GM21723 (cell line): ENCODE results near the gene GPC6.
"Not testable (repeated sequence)": the region's sequence is repeated elsewhere in the genome, so short reads cannot be mapped to it uniquely, and the experiment has no call there.

Experiments
- ATAC-seq: cut with Tn5 transposase; IDR thresholded peaks from one replicate; pipeline ENCODE4 v1.9.1; 2021; ENCODE audit warnings: mild to moderate bottlenecking, moderate library complexity; ENCODE audit not compliant: unreplicated experiment

GPC6 gene

DNA sequence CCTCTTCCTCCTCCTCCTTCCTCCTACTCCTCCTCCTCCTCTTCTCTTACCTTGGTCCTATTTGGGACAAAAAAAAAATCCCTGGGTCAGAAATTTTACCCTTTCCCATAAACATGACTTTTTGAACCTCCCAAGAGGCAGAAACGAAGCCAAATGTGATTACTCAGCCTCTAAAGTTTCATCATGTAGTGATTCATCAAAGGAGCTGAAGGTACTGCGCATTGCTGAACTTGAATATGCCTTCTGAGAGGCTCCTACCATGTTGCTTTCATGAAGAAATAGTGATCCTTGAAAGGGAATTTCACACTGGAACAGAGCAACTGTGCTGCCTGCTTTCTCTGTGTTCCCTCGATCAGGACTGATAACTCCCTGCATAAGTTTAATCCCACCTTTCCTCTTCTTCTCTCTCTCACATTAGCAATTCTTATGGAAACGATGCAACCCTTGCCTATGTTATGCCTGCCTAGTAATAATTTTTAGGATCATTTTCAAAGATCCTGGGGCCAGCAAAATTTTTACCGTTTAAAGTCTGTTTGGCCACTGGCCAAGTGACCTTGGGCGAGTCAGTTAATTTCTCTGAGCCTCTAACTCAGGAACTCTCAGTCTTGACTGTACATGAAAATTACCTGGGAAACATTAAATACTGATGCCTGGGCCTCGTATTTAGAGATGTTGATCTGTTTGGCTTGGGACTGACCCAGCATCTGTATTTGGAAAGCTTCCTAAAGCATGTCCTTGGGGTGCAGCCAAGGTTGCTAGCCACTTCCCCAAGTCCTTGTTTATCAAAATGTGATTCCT, 1103.3 kb downstream of the GPC6 start:
- ATAC-seq, result no peak

DNA sequence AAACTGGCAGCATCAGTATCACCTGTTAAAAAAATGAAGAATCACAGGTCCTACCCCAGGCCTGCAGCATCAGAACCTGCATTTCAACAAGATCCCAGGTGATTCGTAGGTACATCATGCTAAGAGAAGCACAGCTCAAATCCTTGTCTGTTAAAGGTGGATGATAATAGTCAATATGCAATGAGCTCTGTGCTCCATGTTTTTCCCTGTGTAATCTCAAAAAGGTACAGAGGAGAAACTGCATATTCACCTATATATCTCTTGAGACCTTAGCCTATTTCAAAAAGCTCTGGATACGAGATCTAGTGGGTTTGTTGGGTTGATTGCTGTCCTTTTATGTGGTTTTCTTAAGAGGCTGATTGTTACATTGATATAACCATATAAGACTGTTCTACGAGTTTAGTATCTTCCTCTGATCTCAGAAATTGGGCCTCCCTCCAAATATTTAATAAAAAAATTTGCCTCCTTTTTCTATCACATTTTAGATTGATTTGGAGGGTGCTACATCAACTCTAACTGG, 1104.0 kb downstream of the GPC6 start:
- no peak for ATAC-seq

DNA sequence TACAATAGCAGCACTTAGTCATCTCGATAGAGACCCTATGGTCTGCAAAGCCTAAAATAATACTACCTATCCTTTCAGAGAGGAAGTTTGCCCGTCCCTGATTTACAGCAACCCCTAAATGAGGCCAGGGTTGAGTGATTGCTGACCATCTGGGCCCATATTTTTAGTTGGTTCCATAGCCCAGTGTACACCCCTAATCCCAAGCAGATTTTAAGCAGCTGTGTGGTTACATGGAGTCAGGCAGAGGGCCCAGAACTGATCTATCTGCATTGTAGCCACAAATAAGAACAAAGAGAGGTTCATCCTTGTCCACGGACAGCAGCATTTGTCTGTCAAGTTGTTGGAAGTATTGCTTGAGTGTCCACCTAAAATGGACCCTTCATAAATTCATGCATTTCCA, 1104.7 kb downstream of the GPC6 start:
- no peak for ATAC-seq

DNA sequence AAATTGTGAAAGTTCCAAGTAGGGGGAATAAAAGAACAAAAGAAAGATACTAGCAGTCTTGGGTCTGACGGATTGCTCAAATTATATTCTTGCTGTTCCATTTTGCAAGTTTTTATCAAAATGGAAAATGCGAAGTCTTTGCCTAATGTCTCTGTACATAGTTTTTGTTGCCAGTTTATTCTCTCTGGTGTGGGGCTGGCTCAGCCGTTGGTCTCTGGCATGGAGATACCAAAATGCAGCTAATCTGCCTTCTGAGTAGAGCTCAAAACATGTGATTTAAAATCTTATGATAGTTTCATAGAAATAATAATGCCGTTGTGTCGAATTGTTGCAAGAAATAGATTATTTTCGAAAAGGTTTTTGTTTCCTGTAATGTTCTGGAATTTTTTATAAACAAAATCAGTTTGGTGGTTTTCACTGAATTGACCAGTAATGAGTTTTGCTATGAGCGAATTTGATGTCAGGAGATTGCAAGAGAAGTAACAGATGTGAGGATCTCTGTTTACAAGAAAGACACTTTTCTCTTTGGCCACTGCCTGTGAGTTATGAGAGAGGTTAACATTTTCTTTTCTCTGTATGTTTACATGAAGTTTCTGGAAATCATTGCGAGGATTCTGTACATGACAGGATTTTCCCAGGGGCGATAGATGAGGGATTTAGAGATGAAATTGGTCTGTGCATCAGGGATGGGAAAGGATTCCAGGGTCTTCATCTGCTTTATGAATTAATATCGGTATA, 1105.9 kb downstream of the GPC6 start:
- ATAC-seq, result no peak

DNA sequence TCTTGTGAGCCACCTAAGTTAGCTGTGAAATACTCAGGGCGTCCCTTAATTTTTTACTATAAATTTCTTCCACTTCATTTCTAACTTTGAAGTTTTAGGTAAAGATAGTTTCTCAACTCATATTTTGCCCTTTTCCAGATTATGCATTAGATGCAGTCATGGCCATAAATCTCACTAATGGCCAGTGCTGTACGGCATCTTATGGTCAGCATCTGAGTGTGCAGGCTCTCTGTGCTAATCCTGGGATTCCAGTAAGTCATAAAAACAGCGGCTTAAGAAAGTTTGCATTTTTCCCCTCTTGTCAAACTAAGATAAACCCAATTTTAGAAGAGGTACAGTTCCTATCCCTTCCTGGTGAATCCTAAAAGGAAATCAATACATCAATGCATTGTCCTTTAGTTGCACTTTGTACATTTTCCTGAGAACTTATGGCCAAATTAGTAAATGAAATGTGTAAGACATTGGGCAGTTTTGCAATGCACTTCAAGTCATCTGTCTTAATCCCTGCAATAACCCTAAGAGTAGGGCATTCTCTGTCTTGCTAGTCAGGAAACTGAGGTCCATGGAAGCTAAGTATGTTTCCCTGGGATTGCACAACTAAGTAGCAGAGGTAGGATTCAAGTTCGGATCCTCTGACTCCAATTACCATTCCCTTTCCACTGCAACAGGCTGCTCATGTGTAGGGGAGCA, 1106.7 kb downstream of the GPC6 start:
- ATAC-seq, result no peak

DNA sequence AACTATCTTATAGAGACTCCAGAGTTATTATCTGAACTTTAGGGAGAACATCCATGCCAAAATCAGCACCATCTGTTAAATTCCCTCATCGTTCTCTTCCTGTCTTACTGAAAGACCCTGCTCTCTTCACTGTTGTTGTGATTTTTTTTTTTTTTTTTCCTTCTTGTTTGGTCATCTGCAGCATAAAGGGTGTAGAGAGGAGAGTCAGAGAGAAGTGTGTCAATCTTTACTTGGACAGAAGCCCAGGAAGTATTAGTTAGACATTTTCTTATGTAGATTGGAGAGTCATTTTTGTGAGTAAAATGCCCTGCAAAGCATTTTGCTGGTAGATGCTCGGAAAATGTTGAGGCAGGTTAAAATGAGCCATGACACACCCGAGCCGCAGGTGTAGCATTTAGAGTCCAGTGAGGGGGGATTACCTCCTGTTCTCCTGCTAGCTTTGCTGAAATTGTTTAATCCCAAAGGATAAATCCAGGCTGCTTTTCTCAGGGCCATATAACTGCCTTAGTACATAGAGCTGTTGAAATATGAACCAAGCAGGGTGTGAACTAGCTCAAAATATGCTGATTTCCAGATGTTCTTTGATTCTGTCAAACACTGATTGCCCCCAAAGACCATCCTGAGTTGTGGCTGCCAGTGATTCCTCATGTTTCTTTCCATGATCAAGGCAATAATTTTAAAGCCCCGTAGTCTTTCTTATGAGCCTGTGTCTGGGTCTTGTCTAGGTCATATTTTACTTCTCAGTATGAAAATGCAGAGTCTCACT, 1109.3 kb downstream of the GPC6 start:
- no peak for ATAC-seq

DNA sequence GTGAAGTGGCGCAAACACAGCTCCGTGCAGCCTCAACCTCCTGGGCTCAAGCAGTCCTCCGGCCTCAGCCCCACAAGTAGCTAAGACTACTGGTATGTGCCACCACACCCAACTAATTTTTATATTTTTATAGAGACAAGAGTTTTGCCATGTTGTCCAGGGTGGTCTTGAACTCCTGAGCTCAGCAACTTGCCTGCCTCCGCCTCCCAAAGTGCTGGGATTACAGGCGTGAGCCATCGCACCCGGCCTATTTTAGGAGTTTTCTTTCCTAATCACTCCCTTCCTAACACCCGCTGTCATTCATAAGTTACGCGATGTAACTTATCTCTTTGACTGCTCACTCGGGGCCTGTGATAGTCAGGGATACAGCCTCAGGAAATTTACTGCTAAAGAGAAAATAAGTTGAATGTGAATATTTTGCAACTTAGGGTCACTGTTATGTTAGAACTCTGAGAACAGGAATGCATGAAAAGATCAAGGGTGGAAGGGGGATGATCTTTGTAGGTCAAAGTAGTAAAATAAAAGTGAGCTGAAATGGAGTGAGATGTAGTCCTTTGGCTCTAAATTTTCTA, 1112.6 kb downstream of the GPC6 start:
- ATAC-seq, result no peak

DNA sequence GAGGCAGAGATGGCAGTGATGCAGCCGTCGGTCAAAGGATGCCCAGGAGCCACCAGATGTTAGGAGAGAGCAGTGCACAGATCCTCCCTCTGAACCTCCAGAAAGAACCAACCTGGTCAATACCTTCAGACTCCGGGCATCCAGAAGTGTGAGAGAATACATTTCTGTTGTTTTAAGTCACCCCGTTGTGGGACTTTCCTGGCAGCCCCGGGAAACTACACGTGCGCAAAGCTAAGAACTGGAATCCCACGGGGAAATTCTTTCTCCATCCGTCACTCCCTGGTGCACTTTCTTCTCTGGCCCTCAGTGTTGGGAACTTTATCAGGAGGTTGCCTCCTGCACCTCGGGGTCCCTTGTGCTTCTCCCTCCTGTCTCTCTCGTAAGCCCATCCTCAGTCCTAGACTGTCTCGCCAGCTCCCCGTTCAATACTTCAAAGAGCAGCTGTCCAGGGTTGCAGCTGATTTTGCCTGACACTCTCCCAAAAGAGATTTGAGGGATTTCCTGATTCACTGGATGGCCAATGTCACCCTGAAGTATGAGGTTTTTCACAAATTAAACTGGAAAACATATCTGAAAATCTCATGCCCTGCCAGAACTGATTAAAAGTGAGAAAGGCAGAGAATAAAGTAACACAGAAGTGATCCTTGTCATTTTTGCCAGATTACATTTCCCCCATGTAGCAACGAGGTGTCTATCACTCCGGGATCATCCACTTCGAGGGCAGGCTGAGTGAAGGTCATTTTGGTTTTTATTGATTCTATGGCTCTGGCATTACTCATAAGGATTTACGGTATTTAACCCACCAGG, 1116.0 kb downstream of the GPC6 start:
- no peak for ATAC-seq

DNA sequence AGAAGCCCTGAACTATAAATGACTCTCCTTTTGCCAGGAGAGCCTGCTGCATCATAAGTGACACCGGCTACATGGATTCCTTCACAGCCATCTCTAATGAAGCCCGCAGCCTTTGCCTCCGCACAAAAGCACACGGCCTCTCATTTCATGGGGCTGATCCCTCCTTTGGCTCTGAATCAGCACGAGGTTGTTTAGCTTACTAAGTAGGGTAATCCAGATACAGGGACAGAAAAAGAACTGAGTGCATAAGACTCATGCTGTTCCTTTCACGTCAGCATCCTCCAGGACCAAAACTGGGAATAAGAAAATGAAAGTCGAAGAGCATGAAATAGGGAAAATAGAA, 1116.6 kb downstream of the GPC6 start:
- ATAC-seq, result no peak

DNA sequence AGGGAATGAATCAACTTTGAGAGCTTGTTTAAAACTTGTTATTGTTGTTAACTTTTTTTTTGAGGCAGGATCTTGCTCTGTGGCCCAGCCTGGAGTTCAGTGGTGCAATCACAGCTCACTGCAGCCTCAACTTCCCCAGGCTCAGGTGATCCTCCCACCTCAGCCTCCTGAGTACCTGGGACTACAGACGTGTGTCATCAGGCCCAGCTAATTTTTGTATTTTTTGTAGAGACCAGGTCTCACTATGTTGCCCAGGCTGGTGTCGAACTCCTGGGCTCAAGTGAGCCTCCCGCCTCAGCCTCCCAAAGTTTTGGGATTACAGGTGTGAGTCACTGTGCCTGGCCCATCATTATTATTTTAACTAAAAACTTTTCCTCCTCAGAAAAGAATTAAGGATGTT, 1117.1 kb downstream of the GPC6 start:
- not testable (repeated sequence) for ATAC-seq

DNA sequence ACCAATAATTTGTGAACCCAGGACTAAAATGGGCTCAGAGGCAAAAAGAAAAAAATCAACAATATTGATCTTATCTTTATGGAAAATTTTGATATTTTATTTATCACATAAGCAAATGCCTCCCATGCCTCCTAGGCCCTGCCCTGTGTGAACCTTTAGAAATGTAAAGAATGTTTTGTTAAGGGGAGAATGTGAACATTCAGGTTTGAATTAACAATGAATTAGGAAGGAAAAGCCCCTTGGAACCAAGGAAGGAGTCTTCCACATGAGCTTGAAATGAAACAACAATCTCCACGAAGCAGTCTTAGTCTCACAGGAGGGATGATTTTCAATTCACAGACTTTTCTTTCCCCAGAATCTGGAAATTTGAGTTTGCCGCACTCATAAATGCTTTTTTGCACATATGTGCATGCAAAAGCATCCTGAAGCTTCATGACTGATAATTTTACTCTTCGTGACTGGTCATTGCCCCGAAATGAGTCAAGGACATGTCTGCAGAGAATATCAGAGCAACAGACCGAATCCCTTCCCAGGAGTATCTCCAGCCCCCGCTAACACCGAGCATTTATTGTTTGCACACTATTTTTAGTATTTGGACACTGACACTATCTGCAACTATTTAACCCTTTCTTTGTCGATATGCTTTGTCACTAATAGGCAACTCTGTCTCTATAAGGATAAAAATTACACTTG, 1117.7 kb downstream of the GPC6 start:
- no peak for ATAC-seq

DNA sequence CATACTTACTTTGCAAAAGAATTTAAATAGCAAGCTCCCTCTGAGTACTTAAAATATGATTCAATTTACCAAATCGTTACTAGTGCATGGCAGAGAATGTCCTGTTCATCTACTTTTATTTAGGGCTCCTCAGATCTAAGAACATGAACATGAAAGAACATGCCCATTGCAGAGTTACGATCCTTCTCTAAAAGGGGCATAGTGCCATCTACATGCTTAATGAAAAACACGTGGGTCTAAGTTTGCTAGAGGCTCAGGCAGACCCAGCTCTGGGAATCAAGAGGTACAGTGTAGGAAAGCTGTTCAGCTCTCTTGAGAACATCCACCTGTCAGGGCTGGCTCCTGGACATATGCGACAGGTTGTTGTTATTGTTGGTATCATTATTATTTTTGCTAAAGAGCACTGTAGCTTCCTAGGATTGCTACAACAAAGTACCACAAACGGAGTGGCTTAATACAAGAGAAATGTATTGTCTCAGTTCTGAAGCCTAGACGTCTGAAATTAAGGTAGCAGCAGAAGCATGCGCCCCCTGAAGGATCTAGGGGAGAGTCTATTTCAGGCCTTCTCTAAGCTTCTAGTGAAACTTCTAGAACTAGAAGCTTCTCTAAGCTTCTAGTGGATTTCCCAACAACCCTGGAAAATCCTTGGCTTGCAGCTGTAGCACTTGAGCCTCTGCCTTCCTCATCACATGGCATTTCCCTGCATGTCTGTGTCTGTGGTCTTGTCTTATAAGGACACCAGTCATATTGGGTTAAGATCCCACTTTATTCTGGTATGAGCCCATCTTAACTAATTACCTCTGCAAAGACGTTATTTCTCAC, 1119.0 kb downstream of the GPC6 start:
- no peak for ATAC-seq

DNA sequence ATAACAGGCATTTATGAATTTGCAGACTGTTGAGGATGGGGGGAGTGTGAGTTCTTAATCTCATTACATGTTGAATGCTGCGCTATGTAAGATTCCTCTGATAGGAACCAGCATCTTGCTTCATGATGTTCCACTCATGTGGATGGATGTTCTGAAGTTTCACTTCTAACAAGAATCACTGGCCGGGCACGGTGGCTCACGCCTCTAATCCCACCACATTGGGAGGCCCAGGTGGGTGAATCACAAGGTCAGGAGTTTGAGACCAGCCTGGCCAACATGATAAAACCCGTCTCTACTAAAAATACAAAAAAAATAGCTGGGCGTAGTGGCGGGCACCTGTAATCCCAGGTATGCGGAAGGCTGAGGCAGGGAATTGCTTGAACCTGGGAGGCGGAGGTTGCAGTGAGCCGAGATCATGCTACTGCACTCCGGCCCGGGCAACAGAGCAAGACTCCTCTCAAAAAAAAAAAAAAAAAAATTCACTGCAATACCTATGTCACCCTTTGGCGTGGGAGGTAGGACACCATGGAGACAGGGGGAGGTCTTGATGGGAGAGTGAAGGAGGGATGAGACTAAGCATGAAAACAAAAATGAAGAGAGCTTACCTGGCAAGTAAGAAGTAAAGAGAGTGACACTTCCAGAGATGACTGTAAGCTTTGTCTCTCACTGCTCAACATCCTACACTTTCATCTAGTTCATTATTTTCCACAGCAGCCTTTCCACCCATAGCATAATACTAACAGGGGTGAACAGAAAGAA, 1119.8 kb downstream of the GPC6 start:
- no peak for ATAC-seq

DNA sequence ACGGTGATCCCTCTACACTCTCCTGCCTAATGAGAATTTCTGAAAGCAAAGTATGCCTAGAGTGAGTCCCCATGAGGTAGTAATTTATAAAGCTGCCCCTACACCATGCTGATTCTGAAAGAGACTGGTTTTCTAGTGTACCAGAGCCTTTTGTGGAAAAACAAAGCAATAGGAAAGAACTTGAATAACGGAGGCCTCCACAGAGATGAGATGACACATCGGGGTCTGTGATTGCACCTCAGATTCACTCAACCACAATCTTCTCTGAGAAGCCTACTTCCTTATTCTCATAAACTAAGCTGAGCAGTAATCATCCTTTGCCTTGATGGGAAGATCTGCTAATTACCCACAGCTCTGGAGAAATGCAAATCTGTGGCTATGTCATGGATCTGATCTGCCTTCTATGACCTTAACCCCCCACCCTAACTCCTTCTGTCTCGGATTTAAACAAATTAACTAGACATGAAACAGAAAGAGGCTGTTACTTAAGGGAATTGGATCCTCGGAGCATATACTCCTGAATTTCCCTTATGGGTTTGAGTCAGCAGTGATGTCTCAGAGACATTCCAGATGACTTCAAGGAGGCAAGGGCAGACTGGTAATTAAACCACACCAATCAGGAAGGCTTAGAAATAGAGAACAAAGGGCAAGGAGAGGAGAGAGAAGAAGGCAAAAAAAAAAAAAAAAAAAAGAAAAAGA, 1124.8 kb downstream of the GPC6 start:
- ATAC-seq, result no peak

DNA sequence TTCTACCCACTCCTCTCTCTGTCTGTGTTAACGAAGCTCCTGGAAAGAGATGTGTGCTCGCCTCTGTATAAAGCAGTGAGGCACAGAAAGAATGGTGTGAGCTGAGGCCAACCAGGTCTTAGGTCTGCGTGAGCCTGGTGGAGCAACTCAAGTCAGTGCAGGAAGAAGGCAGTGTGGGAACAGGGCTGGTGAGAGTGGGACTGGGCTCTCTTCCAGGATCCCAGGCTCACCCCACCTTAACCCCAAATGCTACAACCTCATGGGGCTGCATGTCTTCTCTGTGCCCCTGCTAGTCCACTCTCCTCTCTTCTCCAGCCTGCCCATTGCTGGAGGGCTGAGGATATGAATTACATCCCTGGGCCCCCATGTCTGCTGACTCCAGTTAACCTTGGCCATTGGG, 1125.5 kb downstream of the GPC6 start:
- no peak for ATAC-seq

DNA sequence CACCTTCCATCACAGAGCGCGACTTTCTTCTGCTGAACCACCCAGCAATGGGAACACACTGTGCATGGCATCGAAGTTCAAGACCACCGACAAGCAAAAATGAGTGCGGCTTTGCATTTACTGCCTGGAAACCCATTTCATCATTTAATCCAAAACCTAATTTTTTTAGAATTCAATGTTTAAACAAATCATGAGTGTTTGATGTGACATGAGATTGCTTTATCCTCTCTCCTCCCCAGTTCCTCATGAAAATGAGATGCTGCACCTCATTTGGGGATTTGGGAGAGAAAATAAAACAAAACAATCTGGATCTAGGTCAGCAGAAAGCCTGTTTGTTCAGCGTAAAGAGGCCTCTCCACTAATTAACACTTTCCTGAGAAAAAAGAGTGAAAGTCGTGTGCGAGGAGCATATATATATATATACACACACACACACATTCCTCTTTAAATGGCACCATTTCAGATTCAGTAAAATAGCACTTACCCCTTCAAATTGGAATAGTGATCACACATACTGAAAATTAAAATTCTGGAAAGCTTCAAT, 1126.6 kb downstream of the GPC6 start:
- ATAC-seq, result no peak

DNA sequence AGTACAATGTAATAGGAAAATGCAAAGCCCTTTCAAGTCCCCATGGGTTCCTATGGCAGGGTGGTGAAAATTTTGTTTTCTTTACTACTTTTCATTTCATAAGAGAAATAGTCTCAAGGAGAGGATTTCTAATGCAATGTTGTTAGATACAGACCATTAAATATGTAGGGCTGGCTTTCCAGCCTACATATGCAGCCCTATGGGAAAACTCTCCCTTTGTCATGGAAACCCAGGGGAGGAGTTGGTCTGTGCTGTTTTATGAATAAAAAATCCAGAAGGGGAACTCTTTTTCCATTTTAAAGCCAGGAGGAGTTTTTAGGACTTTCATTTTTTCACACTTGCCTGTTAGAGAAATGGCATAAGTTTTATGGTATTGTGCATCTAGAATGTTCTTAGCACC, 1133.3 kb downstream of the GPC6 start:
- ATAC-seq, result no peak
